Body of pancreas (tissue), 4 donors: Measurements from ENCODE around the gene LALBA.

Experiments used
- CTCF ChIP-seq, 7 experiments: fragments of 450-650 bp in 4 of 7; fragments of 200-600 bp in 3 of 7; sonication (generic) in 3 of 7; IDR thresholded peaks; one replicate each; pipeline ENCODE4 v1.5.1; 2016 to 2019; ENCODE audit warnings: antibody characterized with exemption in 7 of 7
- POLR2A ChIP-seq, 3 donors: fragments of 450-650 bp; IDR thresholded peaks; one replicate each; pipeline ENCODE4 v1.6.1; 2016; ENCODE audit warnings: antibody characterized with exemption in 3 of 3, mild to moderate bottlenecking in 2 of 3

GRCh38 chr12:48569946-48570345 is at the start of gene LALBA:
- TF ChIP-seq CTCF (IDR thresholded peaks at IDR 0.05) (no peak), POLR2A (IDR thresholded peaks at IDR 0.05) (no peak)
